HCEC 1CT (cell line): ENCODE results near the gene IL7R.

Source experiments
- DNase-seq: peaks from one replicate; pipeline ENCODE4 v3.0.0-alpha.2; 2017

IL7R gene, protein sequence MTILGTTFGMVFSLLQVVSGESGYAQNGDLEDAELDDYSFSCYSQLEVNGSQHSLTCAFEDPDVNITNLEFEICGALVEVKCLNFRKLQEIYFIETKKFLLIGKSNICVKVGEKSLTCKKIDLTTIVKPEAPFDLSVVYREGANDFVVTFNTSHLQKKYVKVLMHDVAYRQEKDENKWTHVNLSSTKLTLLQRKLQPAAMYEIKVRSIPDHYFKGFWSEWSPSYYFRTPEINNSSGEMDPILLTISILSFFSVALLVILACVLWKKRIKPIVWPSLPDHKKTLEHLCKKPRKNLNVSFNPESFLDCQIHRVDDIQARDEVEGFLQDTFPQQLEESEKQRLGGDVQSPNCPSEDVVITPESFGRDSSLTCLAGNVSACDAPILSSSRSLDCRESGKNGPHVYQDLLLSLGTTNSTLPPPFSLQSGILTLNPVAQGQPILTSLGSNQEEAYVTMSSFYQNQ

DNA sequence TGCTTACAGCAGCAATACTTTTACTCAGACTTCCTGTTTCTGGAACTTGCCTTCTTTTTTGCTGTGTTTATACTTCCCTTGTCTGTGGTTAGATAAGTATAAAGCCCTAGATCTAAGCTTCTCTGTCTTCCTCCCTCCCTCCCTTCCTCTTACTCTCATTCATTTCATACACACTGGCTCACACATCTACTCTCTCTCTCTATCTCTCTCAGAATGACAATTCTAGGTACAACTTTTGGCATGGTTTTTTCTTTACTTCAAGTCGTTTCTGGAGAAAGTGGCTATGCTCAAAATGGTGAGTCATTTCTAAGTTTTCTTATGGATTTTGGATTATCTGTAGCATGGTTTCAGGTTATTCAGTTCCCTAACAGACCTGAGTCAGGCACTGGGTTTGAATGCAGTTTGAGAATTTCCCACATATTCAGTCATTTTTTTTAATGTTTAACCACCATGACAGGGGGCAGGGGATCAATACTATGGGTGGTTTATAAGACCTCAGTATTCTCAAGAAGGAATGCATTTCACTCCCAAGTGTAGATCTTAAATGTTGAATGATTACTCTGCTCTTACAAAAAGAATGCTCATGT lies at the start of gene IL7R:
TSS of gene IL7R (plus strand) at position 127 of the 587 bp plus-strand sequence. CDS start at position 214, 87 bp downstream.
- DNase-seq, result peak; percentile 61

DNA sequence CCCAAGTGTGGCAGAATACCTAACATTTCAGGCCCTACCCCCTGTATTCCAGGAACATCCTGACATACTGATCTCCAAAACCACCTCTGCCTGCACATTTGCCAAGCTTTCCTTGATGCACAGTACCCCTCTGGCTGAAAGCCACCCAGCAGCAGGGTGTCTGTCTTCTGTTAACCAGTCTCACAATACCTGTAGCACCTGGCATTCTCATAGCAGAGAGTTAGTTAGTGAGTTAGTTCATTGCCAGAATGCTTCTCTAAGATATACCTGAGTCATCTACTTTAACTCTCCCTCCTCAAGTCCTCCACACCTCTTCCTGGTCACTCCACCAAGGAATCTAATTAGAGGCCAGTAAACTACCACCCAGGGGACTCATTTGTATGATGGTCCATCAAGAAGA lies 46.1 kb upstream of the IL7R start:
- DNase-seq, result no peak

DNA sequence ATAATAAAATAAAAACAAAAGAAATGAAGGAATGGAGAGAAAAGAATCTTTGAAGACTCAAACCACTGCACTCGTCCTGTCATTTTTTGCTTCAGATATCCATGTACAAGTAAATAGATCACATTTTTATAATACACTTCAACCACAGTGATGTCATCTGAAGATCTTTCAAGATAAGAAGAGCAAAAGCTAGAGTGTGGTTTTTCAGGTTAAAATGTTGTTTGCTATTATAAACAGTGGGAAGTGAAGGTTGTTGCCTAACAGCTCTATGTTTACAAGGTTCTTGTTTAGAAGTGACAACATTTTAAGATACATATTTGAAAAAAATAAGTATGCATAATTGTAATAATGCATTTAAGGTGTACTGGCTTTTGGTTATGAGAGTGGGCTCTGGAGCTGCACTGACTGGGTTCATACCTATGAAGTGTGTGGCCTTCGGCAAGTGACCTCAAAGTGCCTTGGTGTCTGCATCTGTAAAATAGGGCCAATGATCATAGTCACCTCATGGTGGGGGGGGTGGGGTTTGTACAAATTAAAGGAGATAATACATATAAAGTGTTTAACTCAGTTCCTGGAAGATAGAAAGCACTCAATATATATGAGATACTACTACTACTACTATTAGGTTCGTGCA lies 45.5 kb upstream of the IL7R start:
- DNase-seq, result peak; percentile 23

- DNase-seq, result peak; percentile 79
Measured at GRCh38 chr5:35813521-35813920, 43.2 kb upstream of the IL7R start.

DNA sequence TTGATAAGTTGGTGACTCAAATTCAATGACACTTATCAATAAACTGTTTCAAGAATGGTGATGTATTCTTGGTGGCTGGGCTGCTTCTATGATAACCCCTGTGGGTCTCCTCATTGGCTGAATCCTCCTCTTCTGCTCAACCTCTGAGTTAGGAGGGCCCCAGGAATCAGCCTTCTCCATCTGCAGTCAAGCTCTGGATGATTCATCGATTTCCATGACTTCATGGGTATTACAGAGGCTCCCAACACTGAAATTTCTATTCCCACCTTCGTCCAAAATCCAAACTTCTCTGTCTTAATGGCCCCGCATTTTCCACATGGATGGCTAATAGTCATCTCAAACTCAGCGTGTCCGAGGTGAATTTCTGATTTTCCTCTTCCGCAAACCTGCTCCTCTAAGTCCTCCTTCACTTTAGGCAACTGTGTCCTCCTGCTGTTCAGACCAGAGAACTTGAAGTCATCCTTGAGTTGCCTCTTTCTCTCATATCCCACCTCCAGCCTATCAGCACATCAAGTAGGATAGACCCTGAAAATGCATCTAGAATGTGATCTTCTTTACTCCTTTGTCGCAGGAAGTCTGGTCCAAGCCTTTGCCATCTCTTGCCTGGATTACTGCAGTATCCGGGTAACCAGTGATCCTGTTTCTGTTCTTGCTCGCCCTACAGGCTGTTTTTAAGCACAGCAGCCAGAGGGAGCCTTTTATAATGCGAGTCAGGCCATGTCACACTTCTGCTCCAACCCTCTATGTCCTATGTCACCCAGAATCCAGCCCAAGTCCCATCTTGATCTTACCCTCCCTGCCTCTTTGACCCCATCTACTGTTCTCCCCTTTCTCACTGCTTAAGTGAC lies 41.4 kb upstream of the IL7R start:
- peak; percentile 28 for DNase-seq

DNA sequence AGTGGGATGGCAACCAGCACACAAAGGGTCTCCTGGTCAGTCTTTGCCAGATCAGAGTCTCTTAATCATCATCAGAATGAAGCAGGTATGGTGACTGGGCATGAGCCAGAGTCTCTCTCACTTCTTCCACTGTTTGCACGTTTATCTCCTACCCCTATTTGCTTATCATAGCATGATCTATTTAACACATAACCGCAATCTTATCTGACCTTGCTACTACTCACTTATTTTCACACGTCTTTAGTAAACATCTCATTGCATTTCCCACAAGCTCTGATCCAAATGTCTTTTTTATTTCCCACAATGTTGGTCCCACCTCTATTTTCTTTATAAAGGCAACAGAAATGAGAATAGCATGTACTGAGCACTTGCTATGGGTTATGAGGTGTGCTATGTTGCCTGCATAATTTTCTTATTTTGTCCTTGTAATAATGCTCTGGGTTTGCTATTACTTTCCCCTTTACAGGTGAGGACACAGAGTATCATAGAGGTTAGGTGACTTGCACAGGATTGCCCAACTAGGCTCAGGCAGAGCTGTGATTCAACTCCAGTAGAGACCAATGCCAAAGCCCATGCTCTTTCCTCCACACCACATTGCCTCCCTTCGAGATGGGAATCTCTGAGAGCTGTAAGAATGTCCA lies 39.7 kb upstream of the IL7R start:
- no peak for DNase-seq

DNA sequence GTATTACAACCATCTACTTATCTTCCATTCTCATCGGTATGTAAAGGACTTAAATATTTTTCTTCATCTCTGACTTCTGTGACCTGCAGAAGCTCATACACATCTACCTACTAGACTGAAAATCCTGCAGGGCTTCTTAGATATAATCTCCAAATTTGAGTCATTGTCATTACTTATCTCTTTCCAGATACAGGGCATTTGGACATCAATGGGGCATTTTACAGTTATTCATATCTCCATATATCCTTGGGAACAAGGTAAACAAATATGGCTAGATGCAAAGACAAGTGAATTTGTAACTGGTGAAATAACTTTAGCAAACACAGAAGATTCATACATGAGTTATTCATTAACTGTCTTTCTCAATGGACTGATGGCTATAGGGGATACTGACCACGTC lies 37.7 kb upstream of the IL7R start:
- DNase-seq, result no peak

- DNase-seq, result no peak
Measured at GRCh38 chr5:35819668-35820067, 37.0 kb upstream of the IL7R start.

DNA sequence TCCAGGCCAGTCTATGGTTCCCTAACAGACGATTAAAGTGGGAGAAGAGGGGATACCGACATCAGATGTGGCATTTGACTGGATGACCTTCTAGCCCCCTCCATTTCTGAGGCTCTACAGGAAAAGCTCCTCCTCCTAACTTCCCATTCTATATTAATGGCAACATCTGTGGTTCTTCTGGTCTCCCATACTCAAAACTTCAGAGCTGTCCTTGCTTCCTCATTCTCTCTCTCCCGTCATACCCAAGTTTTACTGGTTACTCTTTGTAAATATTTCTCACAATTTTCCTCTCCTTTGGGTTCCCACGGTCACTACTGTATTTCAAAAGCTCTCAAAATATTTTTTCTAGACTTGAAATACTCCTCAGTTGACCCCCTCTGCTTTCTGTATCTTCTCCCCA lies 36.0 kb upstream of the IL7R start:
- DNase-seq, result no peak

DNA sequence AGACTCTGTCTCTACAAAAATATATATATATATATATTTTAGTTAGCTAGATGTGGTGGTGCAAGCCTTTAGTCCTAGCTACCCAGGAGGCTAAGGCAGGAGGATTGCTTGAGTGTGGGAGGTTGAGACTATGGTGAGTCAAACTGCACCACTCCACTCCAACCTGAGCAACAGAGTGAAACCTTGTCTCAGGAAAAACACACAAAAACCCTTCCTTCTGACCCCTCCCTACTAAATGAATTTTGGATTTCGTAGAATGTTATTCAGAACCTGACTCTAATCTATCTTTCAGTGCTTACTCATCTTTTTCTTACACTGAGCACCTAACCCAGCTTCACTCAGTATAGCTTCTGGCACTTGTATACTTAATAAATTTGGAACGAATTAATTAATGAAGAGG lies 35.2 kb upstream of the IL7R start:
- no peak for DNase-seq

- DNase-seq, result no peak
Measured at GRCh38 chr5:35822511-35822910, 34.2 kb upstream of the IL7R start.

- DNase-seq, result no peak
Measured at GRCh38 chr5:35823347-35824098, 33.2 kb upstream of the IL7R start.

GRCh38 chr5:35826056-35826455 lies 30.6 kb upstream of the IL7R start:
- DNase-seq, result no peak

GRCh38 chr5:35826554-35826953 lies 30.1 kb upstream of the IL7R start:
- no peak for DNase-seq

- DNase-seq, result no peak
Measured at GRCh38 chr5:35828082-35828598, 28.6 kb upstream of the IL7R start.

GRCh38 chr5:35830587-35830986 lies 26.1 kb upstream of the IL7R start:
- DNase-seq, result no peak

DNA sequence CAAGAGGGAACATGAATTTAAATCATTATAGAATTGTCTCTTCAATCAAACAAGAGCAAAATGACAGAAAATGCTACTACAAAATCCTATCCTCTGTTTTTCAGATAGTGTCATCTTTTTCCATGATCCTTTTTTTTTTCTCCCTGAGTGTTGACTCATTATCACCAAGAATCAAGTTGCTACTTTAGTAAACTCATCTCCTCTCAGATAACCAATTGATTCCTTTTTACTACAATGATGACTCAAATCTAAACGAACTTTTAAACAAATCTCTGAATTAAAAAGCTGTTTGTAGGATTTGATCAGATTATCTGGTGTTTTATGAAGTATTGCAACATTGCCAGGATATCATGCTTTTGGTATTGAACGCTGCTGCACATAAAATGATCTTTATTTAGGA lies 23.9 kb upstream of the IL7R start:
- DNase-seq, result no peak

DNA sequence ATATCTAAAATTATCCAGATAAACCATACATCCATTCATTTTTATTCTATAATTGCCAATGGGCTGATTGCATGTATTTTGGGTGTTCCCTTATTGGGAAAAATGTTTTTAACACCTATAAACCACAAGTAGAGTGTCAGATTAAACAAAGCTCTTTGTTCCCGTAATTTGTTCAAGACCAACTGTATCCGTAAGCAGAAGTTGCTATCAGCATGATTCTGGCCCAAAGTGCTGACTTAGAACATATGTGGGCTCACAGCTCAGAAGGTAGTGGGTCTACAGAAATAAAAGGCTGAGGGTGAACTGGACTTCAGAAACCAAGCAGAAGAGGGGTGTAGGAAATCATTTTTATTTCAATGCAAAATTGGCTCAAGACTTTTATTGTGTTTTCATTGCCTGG lies 23.5 kb upstream of the IL7R start:
- DNase-seq, result no peak

DNA sequence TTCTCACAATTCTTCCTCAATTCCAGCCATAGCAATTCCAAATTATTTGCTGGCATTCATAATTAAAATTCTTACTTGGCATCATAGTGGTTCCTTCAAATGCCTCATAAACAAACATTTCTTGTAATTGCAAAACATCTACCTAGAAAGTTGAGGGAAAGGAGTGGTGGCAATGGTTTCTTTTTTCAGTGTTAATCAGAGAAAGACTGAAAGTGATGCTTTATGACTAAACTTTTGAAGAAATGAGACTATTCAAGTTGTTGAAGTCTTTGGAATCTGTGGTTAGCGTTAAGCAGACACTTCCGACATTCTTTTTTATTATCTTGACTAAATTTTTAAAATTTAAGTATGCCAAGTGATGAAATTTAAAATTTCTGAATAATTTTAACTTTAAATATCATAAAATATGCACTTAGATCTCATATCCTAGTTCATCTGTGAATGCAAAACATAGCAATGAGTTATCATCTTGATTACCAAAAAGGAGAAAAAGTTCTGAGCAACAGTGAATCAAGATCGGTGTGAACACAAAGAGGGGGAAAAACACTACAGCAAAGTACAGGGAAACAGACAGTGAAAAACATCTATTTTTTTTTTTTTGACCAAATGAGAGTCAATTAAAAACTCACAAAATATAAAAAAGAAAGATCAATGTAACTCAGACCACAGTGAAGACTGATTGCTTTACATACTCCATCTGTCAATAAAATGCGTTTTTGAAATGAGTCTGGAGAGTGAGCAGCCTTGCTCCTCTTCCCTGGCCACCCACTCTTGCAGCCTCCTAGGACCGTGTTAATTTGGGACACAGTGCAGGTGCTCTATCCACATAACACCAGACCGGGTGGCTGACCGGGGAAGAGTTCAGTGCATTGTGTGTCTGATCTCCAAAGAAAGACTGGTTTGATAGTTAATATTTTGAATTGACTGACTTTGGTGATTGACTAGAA lies 20.6 kb upstream of the IL7R start:
- no peak for DNase-seq

DNA sequence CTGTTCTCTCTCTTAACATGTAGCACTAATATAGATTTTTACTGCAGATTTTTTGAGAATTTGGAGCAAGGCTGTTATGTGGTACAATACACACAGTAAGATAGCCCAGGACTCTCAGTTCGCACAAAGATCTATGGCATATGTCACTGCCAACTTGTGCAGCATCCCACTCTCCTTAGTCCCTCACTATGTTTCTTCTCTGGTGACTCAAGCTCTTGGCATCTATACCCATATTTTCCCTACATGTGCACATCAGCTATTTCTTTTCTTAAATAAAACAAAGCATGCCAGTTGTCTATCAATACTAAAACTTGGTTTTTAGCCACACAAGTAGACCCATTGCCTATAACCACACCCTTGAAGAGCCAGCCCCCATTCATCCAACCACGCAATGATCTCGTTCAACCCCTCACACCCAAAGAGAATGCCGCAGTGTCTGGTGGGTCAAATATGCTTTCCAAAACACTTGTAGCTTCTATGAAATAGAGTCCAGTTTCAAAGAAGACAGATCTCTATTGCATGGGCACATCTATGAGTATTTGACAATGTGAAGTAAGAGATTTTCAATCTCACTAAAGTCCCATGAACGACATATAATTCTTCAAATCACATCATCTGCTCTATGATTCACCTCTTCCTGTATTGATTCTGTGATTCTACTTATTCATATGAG lies 18.2 kb upstream of the IL7R start:
- peak; percentile 28 for DNase-seq
